Measurements from ENCODE around the gene HNRNPDL.
"Not testable (repeated sequence)": the region's sequence is repeated elsewhere in the genome, so short reads cannot be mapped to it uniquely, and the experiment has no call there.

The HNRNPDL gene

GRCh38 chr4:82419451-82419850 is 10.8 kb downstream of the HNRNPDL start:
- H3K4me3 ChIP-seq (ENCODE audit: low read length), result no peak overlapping the region
- H3K27me3 ChIP-seq (replicated peaks; ENCODE audit: control insufficient read depth, insufficient read depth, low read length), result no peaks in the 10 kb centered on the region
- H3K4me1 ChIP-seq (ENCODE audit: control insufficient read depth, insufficient read depth, low read length), result peaks cover 14% of the 10 kb centered on the region
- no peak for DNase-seq (ENCODE audit: low read depth)
- H3K36me3 ChIP-seq (ENCODE audit: control insufficient read depth, insufficient read depth, low read length, severe bottlenecking), result peaks cover 22% of the 10 kb centered on the region
- no peaks in the 10 kb centered on the region for H3K9me3 ChIP-seq (ENCODE audit: control insufficient read depth, low read length)
- H3K9ac ChIP-seq (ENCODE audit: low read length), result no peak overlapping the region

DNA sequence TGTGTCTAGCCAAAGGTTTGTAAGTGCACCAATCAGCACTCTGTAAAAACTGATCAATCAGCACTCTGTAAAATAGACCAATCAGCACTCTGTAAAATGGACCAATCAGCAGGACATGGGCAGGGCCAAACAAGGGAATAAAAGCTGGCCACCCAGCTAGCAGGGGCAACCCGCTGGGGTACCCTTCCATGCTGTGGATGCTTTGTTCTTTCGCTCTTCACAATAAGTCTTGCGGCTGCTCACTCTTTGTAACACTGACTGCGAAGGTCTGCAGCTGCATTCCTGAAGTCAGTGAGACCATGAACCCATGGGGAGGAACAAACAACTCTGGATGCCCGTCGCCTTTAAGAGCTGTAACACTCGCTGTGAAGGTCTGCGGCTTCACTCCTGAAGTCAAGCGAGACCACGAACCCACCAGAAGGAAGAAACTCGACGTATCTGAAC is 14.3 kb downstream of the HNRNPDL start:
- Histone ChIP-seq H3K4me1 (ENCODE audit: control insufficient read depth, insufficient read depth, low read length) (no peaks in the 10 kb centered on the region), H3K9me3 (ENCODE audit: control insufficient read depth, low read length) (no peaks in the 10 kb centered on the region), H3K36me3 (ENCODE audit: control insufficient read depth, insufficient read depth, low read length, severe bottlenecking) (no peaks in the 10 kb centered on the region), H3K9ac (ENCODE audit: low read length) (no peak overlapping the region), H3K4me3 (ENCODE audit: low read length) (no peak overlapping the region), H3K27me3 (replicated peaks; ENCODE audit: control insufficient read depth, insufficient read depth, low read length) (no peaks in the 10 kb centered on the region)
- no peak for DNase-seq (ENCODE audit: low read depth)

GRCh38 chr4:82415061-82415460 is 15.2 kb downstream of the HNRNPDL start:
- H3K4me3 ChIP-seq (ENCODE audit: low read length); H3K9ac ChIP-seq (ENCODE audit: low read length); H3K4me1 ChIP-seq (ENCODE audit: control insufficient read depth, insufficient read depth, low read length); H3K27me3 ChIP-seq (replicated peaks; ENCODE audit: control insufficient read depth, insufficient read depth, low read length); DNase-seq (ENCODE audit: low read depth); H3K9me3 ChIP-seq (ENCODE audit: control insufficient read depth, low read length); H3K36me3 ChIP-seq (ENCODE audit: control insufficient read depth, insufficient read depth, low read length, severe bottlenecking): not testable (repeated sequence)

- Histone ChIP-seq H3K9ac (ENCODE audit: low read length) (no peak overlapping the region), H3K27me3 (replicated peaks; ENCODE audit: control insufficient read depth, insufficient read depth, low read length) (no peaks in the 10 kb centered on the region), H3K36me3 (ENCODE audit: control insufficient read depth, insufficient read depth, low read length, severe bottlenecking) (no peaks in the 10 kb centered on the region), H3K4me3 (ENCODE audit: low read length) (no peak overlapping the region), H3K4me1 (ENCODE audit: control insufficient read depth, insufficient read depth, low read length) (no peaks in the 10 kb centered on the region), H3K9me3 (ENCODE audit: control insufficient read depth, low read length) (no peaks in the 10 kb centered on the region)
- no peak for DNase-seq (ENCODE audit: low read depth)
Measured at GRCh38 chr4:82403725-82404124, 26.5 kb downstream of the HNRNPDL start.

GRCh38 chr4:82402196-82402775 is 28.0 kb downstream of the HNRNPDL start:
- no peak overlapping the region for H3K4me3 ChIP-seq (ENCODE audit: low read length)
- no peaks in the 10 kb centered on the region for H3K27me3 ChIP-seq (replicated peaks; ENCODE audit: control insufficient read depth, insufficient read depth, low read length)
- H3K9me3 ChIP-seq (ENCODE audit: control insufficient read depth, low read length), result no peaks in the 10 kb centered on the region
- H3K36me3 ChIP-seq (ENCODE audit: control insufficient read depth, insufficient read depth, low read length, severe bottlenecking), result no peaks in the 10 kb centered on the region
- H3K4me1 ChIP-seq (ENCODE audit: control insufficient read depth, insufficient read depth, low read length), result no peaks in the 10 kb centered on the region
- no peak overlapping the region for H3K9ac ChIP-seq (ENCODE audit: low read length)
- DNase-seq (ENCODE audit: low read depth), result no peak

DNA sequence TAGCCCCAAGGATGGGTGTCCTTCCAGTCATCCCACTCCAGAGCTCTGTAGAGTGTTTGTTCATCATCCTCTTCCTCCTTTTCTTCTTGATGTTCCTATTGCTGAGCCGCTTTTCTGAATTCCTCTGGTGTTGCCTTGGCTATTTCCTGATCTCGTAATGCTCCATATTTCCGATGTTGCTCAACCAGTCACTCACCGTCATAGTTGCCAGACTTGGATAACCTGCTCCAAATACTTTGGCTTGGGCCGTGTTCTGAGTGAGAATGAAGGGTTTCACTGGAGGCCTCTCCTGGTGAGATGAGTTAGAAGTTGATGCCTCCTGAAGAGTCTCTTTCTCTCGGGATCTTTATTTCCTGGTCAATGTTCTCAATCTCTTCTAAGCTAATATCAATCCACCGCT is 28.7 kb downstream of the HNRNPDL start:
- Histone ChIP-seq H3K9ac (ENCODE audit: low read length) (no peak overlapping the region), H3K27me3 (replicated peaks; ENCODE audit: control insufficient read depth, insufficient read depth, low read length) (no peaks in the 10 kb centered on the region), H3K9me3 (ENCODE audit: control insufficient read depth, low read length) (no peaks in the 10 kb centered on the region), H3K4me3 (ENCODE audit: low read length) (no peak overlapping the region), H3K4me1 (ENCODE audit: control insufficient read depth, insufficient read depth, low read length) (no peaks in the 10 kb centered on the region), H3K36me3 (ENCODE audit: control insufficient read depth, insufficient read depth, low read length, severe bottlenecking) (no peaks in the 10 kb centered on the region)
- no peak for DNase-seq (ENCODE audit: low read depth)

GRCh38 chr4:82398263-82398662 is 32.0 kb downstream of the HNRNPDL start:
- no peak overlapping the region for H3K9ac ChIP-seq (ENCODE audit: low read length)
- H3K36me3 ChIP-seq (ENCODE audit: control insufficient read depth, insufficient read depth, low read length, severe bottlenecking), result no peaks in the 10 kb centered on the region
- no peaks in the 10 kb centered on the region for H3K4me1 ChIP-seq (ENCODE audit: control insufficient read depth, insufficient read depth, low read length)
- H3K9me3 ChIP-seq (ENCODE audit: control insufficient read depth, low read length), result no peaks in the 10 kb centered on the region
- H3K27me3 ChIP-seq (replicated peaks; ENCODE audit: control insufficient read depth, insufficient read depth, low read length), result no peaks in the 10 kb centered on the region
- H3K4me3 ChIP-seq (ENCODE audit: low read length), result no peak overlapping the region
- no peak for DNase-seq (ENCODE audit: low read depth)

- Histone ChIP-seq H3K9ac (ENCODE audit: low read length) (no peak overlapping the region), H3K4me3 (ENCODE audit: low read length) (no peak overlapping the region), H3K27me3 (replicated peaks; ENCODE audit: control insufficient read depth, insufficient read depth, low read length) (no peaks in the 10 kb centered on the region), H3K4me1 (ENCODE audit: control insufficient read depth, insufficient read depth, low read length) (no peaks in the 10 kb centered on the region), H3K36me3 (ENCODE audit: control insufficient read depth, insufficient read depth, low read length, severe bottlenecking) (no peaks in the 10 kb centered on the region), H3K9me3 (ENCODE audit: control insufficient read depth, low read length) (no peaks in the 10 kb centered on the region)
- no peak for DNase-seq (ENCODE audit: low read depth)
Measured at GRCh38 chr4:82397527-82397926, 32.7 kb downstream of the HNRNPDL start.

- Histone ChIP-seq H3K9me3 (ENCODE audit: control insufficient read depth, low read length) (no peaks in the 10 kb centered on the region), H3K36me3 (ENCODE audit: control insufficient read depth, insufficient read depth, low read length, severe bottlenecking) (no peaks in the 10 kb centered on the region)
Measured at GRCh38 chr4:82394896-82395295, 35.4 kb downstream of the HNRNPDL start.

DNA sequence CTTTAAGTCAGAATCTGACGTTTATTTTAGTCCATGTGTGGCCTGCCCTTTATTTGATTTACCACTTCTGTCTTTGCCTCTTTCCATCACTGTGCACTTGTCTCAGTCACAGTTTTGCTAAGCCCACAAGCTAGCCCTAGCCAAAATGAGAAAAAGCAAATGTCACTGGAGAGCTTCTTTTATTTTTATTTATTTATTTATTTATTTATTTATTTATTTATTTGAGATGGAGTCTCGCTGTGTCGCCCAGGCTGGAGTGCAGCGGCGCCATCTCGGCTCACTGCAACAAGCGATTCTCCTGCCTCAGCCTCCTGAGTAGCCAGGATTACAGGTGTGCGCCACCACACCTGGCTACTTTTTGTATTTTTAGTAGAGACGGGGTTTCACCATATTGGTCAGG is 40.2 kb downstream of the HNRNPDL start:
- H3K4me3 ChIP-seq (ENCODE audit: low read length); H3K27me3 ChIP-seq (replicated peaks; ENCODE audit: control insufficient read depth, insufficient read depth, low read length); H3K36me3 ChIP-seq (ENCODE audit: control insufficient read depth, insufficient read depth, low read length, severe bottlenecking); DNase-seq (ENCODE audit: low read depth); H3K9me3 ChIP-seq (ENCODE audit: control insufficient read depth, low read length); H3K4me1 ChIP-seq (ENCODE audit: control insufficient read depth, insufficient read depth, low read length); H3K9ac ChIP-seq (ENCODE audit: low read length): not testable (repeated sequence)

More at GRCh38 chr4:82394896-82395295, 35.4 kb downstream of the HNRNPDL start:
- H3K4me1 ChIP-seq (ENCODE audit: control insufficient read depth, insufficient read depth, low read length), result no peaks in the 10 kb centered on the region
- no peak overlapping the region for H3K9ac ChIP-seq (ENCODE audit: low read length)
- DNase-seq (ENCODE audit: low read depth), result no peak
- no peak overlapping the region for H3K4me3 ChIP-seq (ENCODE audit: low read length)
- H3K27me3 ChIP-seq (replicated peaks; ENCODE audit: control insufficient read depth, insufficient read depth, low read length), result no peaks in the 10 kb centered on the region

GRCh38 chr4:82388405-82388804 is 41.9 kb downstream of the HNRNPDL start:
- H3K9ac ChIP-seq (ENCODE audit: low read length), result no peak overlapping the region
- no peaks in the 10 kb centered on the region for H3K4me1 ChIP-seq (ENCODE audit: control insufficient read depth, insufficient read depth, low read length)
- no peaks in the 10 kb centered on the region for H3K27me3 ChIP-seq (replicated peaks; ENCODE audit: control insufficient read depth, insufficient read depth, low read length)
- no peaks in the 10 kb centered on the region for H3K36me3 ChIP-seq (ENCODE audit: control insufficient read depth, insufficient read depth, low read length, severe bottlenecking)
- no peak overlapping the region for H3K4me3 ChIP-seq (ENCODE audit: low read length)
- no peak for DNase-seq (ENCODE audit: low read depth)
- no peaks in the 10 kb centered on the region for H3K9me3 ChIP-seq (ENCODE audit: control insufficient read depth, low read length)

DNA sequence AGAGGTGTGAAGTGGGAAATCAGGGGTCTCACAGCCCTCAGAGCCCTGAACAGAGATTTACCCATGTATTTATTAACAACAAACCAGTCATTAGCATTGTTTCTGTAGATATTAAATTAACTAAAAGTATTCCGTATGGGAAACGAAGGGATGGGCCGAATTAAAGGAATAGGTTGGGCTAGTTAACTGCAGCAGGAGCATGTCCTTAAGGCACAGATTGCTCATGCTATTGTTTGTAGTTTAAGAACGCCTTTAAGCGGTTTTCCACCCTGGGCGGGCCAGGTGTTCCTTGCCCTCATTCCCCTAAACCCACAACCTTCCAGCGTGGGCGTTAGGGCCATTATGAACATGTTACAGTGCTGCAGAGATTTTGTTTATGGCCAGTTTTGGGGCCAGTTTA is 44.0 kb downstream of the HNRNPDL start:
- H3K9ac ChIP-seq (ENCODE audit: low read length), result not testable (repeated sequence)

More for the DNA sequence above, 44.0 kb downstream of the HNRNPDL start:
- H3K4me1 ChIP-seq (ENCODE audit: control insufficient read depth, insufficient read depth, low read length); H3K4me3 ChIP-seq (ENCODE audit: low read length); H3K9me3 ChIP-seq (ENCODE audit: control insufficient read depth, low read length); H3K36me3 ChIP-seq (ENCODE audit: control insufficient read depth, insufficient read depth, low read length, severe bottlenecking); DNase-seq (ENCODE audit: low read depth); H3K27me3 ChIP-seq (replicated peaks; ENCODE audit: control insufficient read depth, insufficient read depth, low read length): not testable (repeated sequence)
